Fibroblast of peridontal ligament (primary cell): ENCODE measurements around the gene C12orf75.

ENCODE experiments used
- DNase-seq: peaks from one replicate; pipeline ENCODE4 v3.0.0-alpha.2; 2010; ENCODE audit errors: extremely low read depth

C12orf75 gene

GRCh38 chr12:105418229-105418628, 87.7 kb downstream of the C12orf75 start:
- DNase-seq = peak; percentile 70

GRCh38 chr12:105418821-105419291, 88.4 kb downstream of the C12orf75 start:
- DNase-seq = no peak

DNA sequence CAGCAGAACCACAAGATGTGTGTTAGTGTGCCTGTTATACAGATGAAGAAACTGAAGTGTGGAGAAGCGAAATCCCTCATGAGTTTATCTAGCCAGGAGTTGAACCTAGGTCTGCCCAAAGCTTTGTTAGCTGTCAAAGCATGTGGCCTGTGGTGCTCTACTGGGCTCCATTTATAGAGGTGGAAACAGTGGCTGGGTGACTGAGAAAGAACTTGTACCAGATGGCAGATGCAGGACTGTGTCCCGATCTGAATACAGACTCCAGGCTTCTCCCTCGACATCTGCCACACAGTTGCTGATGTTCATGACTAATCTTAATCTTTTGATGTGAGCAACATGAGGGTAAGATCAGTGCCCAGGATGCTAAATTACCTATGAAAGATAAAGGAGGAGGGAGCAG, 89.1 kb downstream of the C12orf75 start:
- DNase-seq = no peak

GRCh38 chr12:105420046-105420445, 89.6 kb downstream of the C12orf75 start:
- DNase-seq = no peak

DNA sequence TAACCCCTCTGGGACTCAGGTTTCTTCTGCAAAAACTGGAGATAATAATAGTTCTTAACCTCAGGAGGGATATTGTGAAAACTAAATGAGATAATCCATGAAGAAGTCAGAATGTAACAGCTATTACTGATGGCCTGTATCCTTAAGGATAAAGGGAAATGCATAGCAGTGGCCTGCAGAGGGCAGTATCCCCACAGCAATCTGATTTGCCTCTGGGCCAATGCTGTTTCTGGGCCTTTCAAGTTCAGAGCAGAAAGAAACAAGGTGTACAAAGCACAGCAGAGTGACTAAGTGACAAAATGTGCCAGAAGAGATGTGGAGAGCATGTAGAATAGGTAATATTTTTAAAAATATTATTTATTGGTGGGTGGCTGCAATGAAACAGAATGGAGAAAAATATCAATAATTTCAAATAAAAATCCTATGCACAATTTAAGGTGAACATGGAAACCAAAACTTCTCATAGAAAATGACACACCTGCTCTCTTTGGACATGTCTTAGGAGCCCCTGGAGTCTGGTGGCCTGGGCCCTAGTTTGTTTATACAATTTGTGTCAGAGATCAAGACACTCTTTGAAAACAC, 90.3 kb downstream of the C12orf75 start:
- peak; percentile 83 for DNase-seq
